Neutrophil (primary cell): ENCODE results near the gene PI4K2A.

Experiments
- H3K27ac ChIP-seq: fragments of 200-600 bp; sonication (generic); 2 replicates; pipeline ENCODE4 v1.5.1; 2016; ENCODE audit warnings: mild to moderate bottlenecking, moderate library complexity
- H3K27me3 ChIP-seq: fragments of 200-600 bp; sonication (generic); 2 replicates; pipeline ENCODE4 v1.6.0; 2016; ENCODE audit warnings: mild to moderate bottlenecking
- H3K36me3 ChIP-seq: fragments of 200-600 bp; sonication (generic); 2 replicates; pipeline ENCODE4 v1.5.1; 2017
- H3K4me1 ChIP-seq, 2 experiments: fragments of 200-600 bp in 1 of 2; sonication (generic) in 1 of 2; 1 replicate in 1 of 2; 2 replicates in 1 of 2; pipeline versions ENCODE4 v1.5.1 to v1.6.1; 2013 to 2016; ENCODE audit warnings: low read depth in 1 of 2, low read length in 1 of 2, mild to moderate bottlenecking in 1 of 2, moderate library complexity in 1 of 2; ENCODE audit not compliant: control insufficient read depth in 1 of 2, insufficient read depth in 1 of 2
- H3K4me3 ChIP-seq, 2 experiments: fragments of 200-600 bp in 1 of 2; sonication (generic) in 1 of 2; 1 replicate in 1 of 2; 2 replicates in 1 of 2; pipeline ENCODE4 v1.5.1; 2013 to 2016; ENCODE audit warnings: low read depth in 1 of 2, low read length in 1 of 2, mild to moderate bottlenecking in 1 of 2, moderate library complexity in 1 of 2
- H3K9me3 ChIP-seq: fragments of 200-600 bp; sonication (generic); 2 replicates; pipeline ENCODE4 v1.5.1; 2016
- TF ChIP-seq, protein P1 (sequence below): fragments of 200-600 bp; sonication (generic); IDR thresholded peaks from 2 replicates; pipeline ENCODE4 v1.5.1; 2016; ENCODE audit warnings: antibody characterized with exemption

The PI4K2A gene

DNA sequence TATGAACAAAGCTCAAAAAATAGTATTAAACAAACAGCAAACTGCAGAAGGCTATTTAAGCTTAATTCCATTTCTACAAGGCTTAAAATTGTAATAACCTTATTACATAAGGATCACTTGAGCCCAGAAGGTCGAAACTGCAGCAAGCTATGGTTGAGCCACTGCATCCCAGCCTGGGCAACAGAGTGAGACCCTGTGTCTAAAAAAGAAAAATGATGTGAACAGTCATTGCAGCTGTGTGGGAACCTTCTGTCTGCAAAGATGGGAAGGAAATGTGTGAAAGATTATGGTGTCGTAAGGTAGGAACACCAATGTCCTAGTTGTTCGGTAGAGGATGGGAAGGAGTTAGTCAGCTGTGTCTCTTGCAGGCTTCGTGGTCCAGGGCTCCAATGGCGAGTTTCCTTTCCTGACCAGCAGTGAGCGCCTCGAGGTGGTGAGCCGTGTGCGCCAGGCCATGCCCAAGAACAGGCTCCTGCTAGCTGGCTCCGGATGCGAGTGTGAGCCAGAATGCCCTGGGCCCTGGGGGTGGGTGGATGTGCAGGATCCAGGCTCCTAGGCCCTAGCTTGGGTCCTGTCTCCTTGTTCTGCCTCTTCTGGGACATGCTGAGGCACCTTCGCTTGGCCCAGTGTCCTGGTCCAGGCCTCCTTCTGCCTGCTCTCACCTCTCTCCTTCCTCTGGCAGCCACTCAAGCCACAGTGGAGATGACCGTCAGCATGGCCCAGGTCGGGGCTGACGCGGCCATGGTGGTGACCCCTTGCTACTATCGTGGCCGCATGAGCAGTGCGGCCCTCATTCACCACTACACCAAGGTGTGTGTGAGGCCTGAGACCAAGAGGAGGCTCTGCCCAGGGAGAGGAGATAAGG lies 41.8 kb upstream of the PI4K2A start:
- TF ChIP-seq, protein P1, sequence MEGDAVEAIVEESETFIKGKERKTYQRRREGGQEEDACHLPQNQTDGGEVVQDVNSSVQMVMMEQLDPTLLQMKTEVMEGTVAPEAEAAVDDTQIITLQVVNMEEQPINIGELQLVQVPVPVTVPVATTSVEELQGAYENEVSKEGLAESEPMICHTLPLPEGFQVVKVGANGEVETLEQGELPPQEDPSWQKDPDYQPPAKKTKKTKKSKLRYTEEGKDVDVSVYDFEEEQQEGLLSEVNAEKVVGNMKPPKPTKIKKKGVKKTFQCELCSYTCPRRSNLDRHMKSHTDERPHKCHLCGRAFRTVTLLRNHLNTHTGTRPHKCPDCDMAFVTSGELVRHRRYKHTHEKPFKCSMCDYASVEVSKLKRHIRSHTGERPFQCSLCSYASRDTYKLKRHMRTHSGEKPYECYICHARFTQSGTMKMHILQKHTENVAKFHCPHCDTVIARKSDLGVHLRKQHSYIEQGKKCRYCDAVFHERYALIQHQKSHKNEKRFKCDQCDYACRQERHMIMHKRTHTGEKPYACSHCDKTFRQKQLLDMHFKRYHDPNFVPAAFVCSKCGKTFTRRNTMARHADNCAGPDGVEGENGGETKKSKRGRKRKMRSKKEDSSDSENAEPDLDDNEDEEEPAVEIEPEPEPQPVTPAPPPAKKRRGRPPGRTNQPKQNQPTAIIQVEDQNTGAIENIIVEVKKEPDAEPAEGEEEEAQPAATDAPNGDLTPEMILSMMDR, result no peak
- Histone ChIP-seq H3K27me3 (no peaks in the 10 kb centered on the region), H3K4me3 (no peak overlapping the region), H3K4me1 (peaks cover 5 to 9% of the 10 kb centered on the region in 2 experiments), H3K27ac (no peak overlapping the region), H3K36me3 (no peaks in the 10 kb centered on the region), H3K9me3 (no peaks in the 10 kb centered on the region)

DNA sequence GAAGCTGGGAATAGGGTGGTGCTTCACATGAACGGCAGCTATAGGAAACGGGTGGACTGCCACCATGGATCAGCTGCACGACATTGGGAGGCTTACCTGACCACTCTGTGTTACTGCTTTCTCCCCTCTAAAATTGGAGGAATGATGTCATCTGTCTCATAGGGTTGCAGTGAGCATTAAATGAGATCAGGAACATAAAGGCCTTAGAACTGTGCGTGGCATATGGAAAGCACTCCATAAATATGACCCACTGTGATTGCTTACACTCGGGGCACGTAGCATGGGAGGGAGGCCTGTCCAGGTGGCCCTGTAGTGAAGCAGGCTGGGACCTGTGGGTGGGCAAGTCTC lies 41.2 kb upstream of the PI4K2A start:
- peaks cover 5 to 9% of the 10 kb centered on the region in 2 experiments for H3K4me1 ChIP-seq
- H3K9me3 ChIP-seq, result no peaks in the 10 kb centered on the region
- TF ChIP-seq, protein P1, result no peak
- H3K4me3 ChIP-seq, result no peak overlapping the region
- H3K36me3 ChIP-seq, result no peaks in the 10 kb centered on the region
- no peaks in the 10 kb centered on the region for H3K27me3 ChIP-seq
- no peak overlapping the region for H3K27ac ChIP-seq

DNA sequence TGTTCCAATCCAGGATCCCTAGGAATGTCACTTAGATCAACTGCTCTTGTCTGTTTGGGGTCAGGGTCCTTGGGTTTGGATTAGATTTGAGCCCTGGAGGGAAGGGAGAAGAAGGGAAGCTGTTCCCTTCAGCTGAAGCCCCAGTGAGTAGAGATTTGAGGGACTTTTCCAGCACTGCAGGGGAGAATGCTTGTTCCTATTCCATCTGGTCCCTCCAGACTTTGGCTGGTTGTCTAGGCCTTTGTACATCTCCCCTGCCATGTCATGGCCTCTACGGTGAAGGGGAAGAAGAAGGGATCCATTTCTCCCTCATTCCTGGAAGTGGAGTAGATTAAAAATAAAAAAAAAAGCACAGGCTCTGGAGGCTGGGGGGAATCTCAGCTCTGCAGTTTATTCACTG lies 39.9 kb upstream of the PI4K2A start:
- Histone ChIP-seq H3K27me3 (no peaks in the 10 kb centered on the region), H3K4me3 (no peak overlapping the region), H3K36me3 (no peaks in the 10 kb centered on the region), H3K27ac (no peak overlapping the region), H3K9me3 (no peaks in the 10 kb centered on the region), H3K4me1 (peaks cover 5 to 9% of the 10 kb centered on the region in 2 experiments)
- TF ChIP-seq, protein P1, result no peak

DNA sequence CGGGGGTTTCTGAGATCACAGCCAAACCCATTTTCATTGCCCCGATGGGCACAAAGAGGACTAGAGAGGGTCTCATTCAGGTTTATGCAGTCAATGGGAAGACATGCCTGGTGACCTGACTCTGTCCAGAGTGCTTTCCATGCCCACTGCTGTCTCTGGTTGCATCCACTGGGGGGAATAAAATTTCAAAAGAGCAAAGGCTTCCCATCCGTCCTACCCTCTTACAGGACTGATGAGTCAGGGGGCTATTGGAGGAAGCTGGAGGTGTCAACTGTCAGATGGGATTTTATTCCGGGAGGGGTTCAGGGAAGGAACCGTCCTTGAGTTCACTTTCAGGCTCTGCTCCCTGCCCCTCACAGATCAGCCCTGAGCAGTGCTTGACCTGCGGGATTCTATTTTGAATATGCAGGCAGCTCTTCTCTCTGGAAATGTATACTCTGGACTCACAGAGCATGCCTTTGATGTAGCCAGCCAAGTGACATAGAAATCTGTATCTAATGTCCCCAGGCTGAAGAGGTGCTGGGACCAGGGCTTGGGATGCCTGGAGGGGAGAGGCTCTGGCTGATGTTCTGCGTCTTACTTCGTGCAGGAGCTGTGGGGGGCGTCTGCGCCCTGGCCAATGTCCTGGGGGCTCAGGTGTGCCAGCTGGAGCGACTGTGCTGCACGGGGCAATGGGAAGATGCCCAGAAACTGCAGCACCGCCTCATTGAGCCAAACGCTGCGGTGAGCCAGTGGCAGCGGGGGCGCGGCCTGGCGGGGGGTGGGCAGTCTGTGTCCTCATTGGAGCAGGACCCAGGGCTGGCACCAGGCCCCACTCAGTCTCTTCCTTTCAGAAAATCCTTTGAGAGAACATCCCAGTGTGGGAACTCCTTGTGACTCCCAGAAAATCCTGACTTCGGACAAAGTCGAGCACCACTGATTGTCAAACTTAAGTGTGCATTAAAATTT lies 38.9 kb upstream of the PI4K2A start:
- Histone ChIP-seq H3K27ac (no peak overlapping the region), H3K4me3 (no peak overlapping the region), H3K9me3 (no peaks in the 10 kb centered on the region), H3K36me3 (no peaks in the 10 kb centered on the region), H3K27me3 (no peaks in the 10 kb centered on the region), H3K4me1 (peaks cover 5 to 9% of the 10 kb centered on the region in 2 experiments)
- TF ChIP-seq, protein P1, result no peak

DNA sequence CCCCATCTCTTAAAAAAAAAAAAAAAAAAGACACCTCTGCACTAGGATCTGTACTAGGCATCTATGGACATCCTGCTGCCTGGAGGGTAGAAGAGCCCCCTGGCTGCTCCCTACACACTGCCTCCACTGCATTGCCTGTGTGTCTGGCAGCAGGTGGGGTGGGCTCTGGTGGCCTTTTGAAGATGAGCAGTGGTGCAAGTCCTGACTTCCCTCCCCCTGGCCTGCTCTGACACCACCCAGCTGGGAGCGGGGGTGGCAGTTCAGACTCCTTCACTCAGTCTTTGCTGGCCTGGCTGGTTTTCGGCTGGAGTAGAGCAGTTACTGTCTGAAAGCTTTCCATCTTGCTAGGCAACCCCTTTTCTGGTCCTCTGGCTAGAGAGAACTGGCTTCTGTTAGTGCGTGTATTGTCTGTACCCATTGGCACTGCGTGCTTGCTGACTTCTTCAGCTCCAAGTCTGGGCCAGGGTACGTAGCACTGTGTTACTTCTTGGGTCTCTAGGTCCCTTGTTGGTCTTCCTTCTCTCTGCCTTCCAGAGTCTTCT lies 33.3 kb upstream of the PI4K2A start:
- no peak overlapping the region for H3K4me3 ChIP-seq
- TF ChIP-seq, protein P1, result no peak
- no peak overlapping the region for H3K27ac ChIP-seq
- H3K27me3 ChIP-seq, result no peaks in the 10 kb centered on the region
- H3K4me1 ChIP-seq, result no peaks in the 10 kb centered on the region
- H3K36me3 ChIP-seq, result no peaks in the 10 kb centered on the region
- no peaks in the 10 kb centered on the region for H3K9me3 ChIP-seq
